Epithelial cell of esophagus (primary cell): ENCODE measurements around the gene C3orf70.

ENCODE experiments used
- DNase-seq: peaks from one replicate; pipeline ENCODE4 v3.0.0; 2010; ENCODE audit warnings: low read depth
- H3K4me3 ChIP-seq: 2 replicates; pipeline ENCODE4 v1.5.1; 2011; ENCODE audit warnings: mild to moderate bottlenecking, low read length, control low read depth
- CTCF ChIP-seq: IDR thresholded peaks from 2 replicates; pipeline ENCODE4 v1.5.1; 2011; ENCODE audit warnings: low read depth, mild to moderate bottlenecking, low read length, control low read depth, inconsistent platforms; ENCODE audit not compliant: insufficient read depth; ENCODE audit errors: missing control alignments

The C3orf70 gene

DNA sequence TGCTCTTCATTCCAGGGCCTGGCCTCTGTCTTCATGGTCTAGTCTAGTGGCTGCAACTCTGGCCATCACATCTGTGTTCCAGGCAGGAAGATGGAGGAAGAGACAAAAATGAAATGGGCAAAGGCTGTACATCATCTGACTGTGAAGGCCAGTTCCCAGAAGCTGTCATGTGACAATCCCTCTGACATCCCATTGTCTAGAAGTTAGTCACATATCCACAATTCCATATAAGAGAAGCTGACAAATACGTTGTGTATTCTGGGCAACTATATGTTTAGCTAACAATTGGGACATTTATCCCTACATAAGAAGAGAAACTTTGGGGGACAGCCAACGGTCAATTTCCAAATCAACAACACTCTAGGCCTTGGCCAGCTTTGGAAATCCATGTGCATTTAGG lies 34.5 kb upstream of the C3orf70 start:
- no peak for DNase-seq
- no peak overlapping the region for H3K4me3 ChIP-seq
- no peak for TF ChIP-seq CTCF

DNA sequence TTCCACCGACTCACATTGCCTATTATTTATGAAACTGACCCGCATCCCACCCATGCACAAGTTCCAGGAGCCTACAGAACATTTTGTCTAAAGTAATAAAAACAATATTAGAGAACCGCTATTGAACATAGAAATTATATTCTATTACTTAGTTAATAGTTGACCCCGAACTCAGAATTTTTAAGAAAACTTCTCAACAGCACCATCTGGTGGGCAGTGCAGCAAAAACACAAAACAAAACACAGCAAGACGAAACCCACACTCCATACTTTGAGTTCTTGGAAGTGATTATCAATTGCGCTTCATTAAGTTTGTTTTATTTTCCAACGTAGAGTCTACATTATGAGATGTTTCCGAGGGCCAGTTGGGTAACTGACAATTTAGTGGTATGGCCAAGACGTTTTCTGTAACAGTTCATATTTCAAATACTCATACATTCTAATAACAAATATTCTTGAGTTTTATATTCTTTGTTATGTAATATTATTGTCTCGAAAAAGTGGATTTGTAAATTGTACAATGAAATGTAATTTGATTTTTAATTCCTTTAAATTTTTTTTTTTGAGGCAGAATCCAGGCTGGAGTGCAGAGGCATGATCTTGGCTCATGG lies 24.0 kb upstream of the C3orf70 start:
- DNase-seq, result peak; percentile 45
- TF ChIP-seq CTCF, result peak; percentile 73
- no peak overlapping the region for H3K4me3 ChIP-seq

DNA sequence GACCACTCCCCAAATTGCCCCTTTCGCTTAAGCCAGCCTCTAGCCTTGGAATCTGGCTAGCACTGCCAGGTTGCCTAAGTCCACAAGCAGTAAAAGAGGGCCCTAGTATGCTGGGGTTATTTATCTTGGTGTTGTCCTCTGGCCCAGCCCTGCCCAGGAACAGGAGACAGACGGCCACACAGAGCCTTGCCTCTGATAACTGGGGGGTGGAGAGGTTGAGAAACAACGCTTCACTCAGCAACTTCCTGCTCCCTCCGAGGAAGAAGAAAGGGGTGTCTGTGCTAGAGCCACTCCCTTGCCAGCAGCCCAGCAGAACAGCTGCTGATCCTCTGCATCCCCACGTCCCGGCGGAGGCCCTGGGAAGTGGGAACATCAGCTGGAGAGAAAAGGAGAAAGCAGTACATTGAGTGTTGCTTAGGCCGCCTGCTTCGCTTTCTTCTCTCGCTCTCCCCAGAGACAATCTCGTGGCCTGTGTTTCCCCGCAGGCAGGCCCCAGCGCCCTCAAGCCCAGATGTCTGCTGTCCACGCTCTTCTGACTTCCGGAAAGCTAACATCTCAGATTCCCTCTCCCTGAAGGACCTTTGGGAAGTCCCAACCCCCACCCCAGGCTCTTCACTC lies 22.6 kb upstream of the C3orf70 start:
- DNase-seq, result peak; percentile 21
- no peak overlapping the region for H3K4me3 ChIP-seq
- TF ChIP-seq CTCF, result no peak

DNA sequence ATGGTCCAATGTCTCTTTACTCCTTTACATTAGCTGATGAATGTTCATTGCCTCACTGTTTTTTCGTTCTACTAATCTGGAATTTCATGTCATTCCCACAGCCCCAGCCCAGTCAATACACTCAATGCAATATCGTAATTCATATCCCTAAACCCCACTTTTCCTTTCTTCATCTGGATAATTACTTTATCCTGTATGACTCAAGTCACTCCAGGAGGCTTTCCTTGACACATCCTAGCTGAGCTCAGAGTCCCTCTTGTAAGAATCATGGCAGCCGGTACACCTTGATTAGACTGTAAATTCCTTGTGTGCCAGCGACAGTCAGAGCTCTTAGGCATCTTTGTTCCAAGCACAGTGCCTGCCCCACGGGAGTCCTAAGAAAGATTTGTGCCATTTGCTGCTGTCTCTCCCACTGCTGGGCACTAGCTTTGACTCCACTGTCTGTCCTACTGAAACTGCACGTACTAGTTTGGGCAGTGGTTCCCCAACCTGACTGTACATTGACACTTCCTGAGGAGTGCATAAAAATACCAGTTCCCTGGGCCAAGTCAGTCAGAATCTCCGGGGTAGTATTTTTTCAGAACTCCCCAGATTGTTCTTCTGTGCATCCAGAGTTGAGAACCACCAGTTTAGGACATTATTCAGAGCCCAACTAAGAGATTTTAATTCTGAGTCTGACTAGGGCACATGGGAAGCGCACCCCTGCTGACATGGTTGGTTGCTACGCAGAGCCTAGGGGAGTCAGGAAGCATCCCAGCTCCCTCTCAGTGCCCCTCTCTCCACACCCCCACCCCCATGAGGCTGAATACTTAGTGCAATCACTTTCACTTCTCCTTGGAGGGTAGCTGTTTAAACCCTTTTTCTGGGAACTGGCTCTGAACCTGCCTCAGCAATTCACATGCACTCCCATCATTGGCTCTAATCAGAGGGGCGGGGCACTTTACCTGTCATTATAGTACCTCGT lies 19.5 kb upstream of the C3orf70 start:
- H3K4me3 ChIP-seq, result no peak overlapping the region
- DNase-seq, result peak; percentile 38
- no peak for TF ChIP-seq CTCF

- TF ChIP-seq CTCF, result no peak
- H3K4me3 ChIP-seq, result no peak overlapping the region
- no peak for DNase-seq
These were observed 11.8 kb upstream of the C3orf70 start for GRCh38 chr3:185164428-185165217.

DNA sequence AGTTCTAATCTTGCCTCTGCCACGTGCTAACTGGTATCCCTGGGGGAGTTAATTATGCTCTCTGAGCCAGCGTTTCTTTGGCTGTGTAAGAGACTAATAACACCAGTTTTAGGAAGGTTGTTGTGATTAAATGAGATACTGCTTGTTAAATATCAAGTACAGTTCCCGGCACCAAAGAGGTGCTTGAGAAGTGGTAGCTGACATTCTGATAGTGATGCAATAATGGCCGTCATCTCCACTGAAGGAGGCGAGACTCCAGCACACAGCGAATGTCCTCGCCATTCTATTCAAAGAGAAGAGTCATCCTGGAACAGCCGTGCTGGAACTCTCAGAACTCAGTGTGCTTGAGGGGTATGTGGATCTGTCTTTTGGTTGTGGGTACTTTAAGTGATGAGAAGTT lies 9.8 kb upstream of the C3orf70 start:
- TF ChIP-seq CTCF, result no peak
- H3K4me3 ChIP-seq, result no peak overlapping the region
- no peak for DNase-seq
